C4-2B (cell line): Measurements from ENCODE around the gene SPSB4.

Experiments used
- ZFX ChIP-seq: fragments of 450-650 bp; IDR thresholded peaks from 2 replicates; pipeline ENCODE4 v1.6.1; 2017
- TF ChIP-seq, protein P1 (sequence below): fragments of 450-650 bp; conservative IDR thresholded peaks from 2 replicates; pipeline ENCODE4 v1.5.1; 2017; ENCODE audit warnings: mild to moderate bottlenecking

GRCh38 chr3:141030296-141030695, 20.9 kb upstream of the SPSB4 start:
- TF ChIP-seq, protein P1, sequence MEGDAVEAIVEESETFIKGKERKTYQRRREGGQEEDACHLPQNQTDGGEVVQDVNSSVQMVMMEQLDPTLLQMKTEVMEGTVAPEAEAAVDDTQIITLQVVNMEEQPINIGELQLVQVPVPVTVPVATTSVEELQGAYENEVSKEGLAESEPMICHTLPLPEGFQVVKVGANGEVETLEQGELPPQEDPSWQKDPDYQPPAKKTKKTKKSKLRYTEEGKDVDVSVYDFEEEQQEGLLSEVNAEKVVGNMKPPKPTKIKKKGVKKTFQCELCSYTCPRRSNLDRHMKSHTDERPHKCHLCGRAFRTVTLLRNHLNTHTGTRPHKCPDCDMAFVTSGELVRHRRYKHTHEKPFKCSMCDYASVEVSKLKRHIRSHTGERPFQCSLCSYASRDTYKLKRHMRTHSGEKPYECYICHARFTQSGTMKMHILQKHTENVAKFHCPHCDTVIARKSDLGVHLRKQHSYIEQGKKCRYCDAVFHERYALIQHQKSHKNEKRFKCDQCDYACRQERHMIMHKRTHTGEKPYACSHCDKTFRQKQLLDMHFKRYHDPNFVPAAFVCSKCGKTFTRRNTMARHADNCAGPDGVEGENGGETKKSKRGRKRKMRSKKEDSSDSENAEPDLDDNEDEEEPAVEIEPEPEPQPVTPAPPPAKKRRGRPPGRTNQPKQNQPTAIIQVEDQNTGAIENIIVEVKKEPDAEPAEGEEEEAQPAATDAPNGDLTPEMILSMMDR, result no peak
- no peak for TF ChIP-seq ZFX
